Thyroid gland (tissue), 4 donors: ENCODE data around the gene NKX2-2.

ENCODE experiments used
- CTCF ChIP-seq, 6 experiments: fragments of 200-600 bp in 3 of 6; fragments of 450-650 bp in 3 of 6; sonication (generic) in 3 of 6; IDR thresholded peaks; one replicate each; pipeline ENCODE4 v1.5.1; 2016 to 2019; ENCODE audit warnings: antibody characterized with exemption in 6 of 6, mild to moderate bottlenecking in 2 of 6, inconsistent platforms in 1 of 6, moderate library complexity in 1 of 6
- POLR2A ChIP-seq, 2 donors: fragments of 450-650 bp; IDR thresholded peaks; one replicate each; pipeline ENCODE4 v1.6.1; 2017; ENCODE audit warnings: antibody characterized with exemption in 2 of 2, mild to moderate bottlenecking in 2 of 2, moderate library complexity in 1 of 2

GRCh38 chr20:21503345-21503744 is 10.5 kb downstream of the NKX2-2 start:
- TF ChIP-seq CTCF (IDR thresholded peaks at IDR 0.05) (no peak), POLR2A (IDR thresholded peaks at IDR 0.05) (no peak)
